GM10266 (cell line): Measurements from ENCODE around the gene TBC1D1.

ENCODE experiments used
- DNase-seq: peaks from one replicate; pipeline ENCODE4 v3.0.0; 2012; ENCODE audit errors: extremely low spot score
- CTCF ChIP-seq: IDR thresholded peaks from 2 replicates; pipeline ENCODE4 v1.5.1; 2012; ENCODE audit warnings: mild to moderate bottlenecking, low read depth; ENCODE audit not compliant: control insufficient read depth, insufficient read depth; ENCODE audit errors: missing control alignments

TBC1D1 gene

DNA sequence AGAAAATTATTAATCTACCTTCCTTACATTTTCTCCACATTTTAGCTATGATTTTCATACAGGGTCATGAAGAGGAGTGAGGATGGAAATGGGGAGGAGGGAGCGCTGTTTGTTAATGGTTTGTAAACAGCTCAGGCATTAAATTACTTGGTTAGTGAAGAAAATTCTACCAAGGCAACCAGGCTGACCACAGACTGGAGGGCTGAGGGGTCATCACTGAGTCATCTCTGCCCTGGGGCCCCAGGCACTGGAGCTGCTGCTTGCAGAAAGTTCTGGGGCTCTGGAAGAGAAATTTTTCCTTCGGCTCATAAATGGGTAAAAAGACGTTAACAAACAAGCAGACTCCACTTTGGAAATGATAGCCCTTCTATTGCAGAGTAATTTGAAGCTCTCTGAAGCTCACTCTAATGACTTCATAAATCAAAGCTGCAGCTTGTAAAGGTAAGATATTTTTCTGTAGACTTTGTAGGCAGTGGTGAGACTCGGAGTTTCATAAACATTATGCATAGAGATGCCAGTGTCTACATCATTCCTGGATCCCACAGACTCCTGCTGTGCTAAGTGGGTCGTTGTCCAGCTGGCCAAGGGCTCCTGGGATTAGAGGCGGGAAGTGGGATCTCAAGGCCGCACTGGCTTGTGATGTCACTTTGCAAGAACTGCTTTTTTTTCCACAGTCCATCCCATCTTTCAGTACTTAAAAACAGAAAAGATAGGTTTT lies 228.9 kb downstream of the TBC1D1 start:
- DNase-seq = no peak
- no peak for TF ChIP-seq CTCF

DNA sequence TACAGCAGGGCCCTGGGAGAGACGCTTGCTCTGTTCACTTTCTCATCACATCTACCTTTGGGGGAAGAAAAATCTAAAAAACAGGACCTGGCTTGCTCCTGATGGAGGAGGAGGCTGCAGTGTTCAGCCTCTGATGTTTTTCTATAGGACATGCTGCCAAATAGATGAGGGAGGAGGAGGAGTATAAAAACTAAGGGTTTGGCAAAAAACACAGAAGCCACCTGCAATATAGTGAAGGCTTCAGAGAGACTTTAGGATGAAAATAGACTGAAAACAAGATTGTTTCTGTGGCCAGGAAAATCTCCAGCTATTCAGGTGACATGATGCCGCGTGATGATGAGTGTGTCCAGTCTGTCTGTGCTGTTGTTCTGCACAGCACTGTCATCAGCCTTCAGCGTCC lies 229.9 kb downstream of the TBC1D1 start:
- no peak for TF ChIP-seq CTCF

DNA sequence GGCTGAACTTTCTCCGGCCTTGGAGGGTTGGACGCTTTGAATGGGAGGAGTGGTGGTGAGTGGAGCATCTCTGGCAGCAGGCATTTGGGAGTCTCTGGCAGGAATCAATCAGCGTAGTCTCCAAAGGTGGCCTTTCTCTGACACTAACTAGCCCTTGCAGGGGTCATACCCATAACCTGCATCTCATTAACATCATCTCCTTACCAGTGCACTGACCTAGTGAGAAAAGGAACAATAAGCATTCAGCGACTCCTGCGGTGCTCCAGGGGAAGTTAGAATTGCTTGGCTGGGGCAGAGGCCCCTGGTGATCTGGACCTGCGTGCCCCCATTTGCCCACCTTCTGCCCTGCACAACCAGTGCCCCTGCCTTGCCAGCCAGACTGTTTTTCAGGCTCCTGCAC lies 231.2 kb downstream of the TBC1D1 start:
- no peak for DNase-seq
- no peak for TF ChIP-seq CTCF

More for the DNA sequence above, 229.9 kb downstream of the TBC1D1 start:
- DNase-seq = no peak

DNA sequence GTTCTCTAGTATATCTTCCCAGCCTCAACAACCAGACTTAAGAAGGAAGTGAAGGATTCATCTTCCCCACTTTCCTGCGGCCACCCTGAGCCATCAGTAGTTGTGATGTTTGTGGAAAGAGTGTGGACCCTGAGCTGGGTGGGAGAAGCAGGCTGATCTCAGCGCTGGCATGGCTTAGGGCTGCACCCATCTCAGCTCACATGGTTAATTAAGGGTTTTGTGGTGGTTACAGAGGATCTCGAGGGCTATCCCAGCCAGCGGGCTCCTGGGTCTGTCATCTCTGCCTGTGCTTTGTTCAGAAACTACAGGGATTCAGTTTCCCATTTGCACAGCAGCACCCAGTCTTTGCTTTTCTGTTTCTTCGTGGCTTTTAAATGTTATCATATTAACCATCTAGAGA lies 232.7 kb downstream of the TBC1D1 start:
- no peak for TF ChIP-seq CTCF
- DNase-seq = no peak

- DNase-seq = no peak
- TF ChIP-seq CTCF = no peak
These were observed 234.1 kb downstream of the TBC1D1 start for GRCh38 chr4:38124961-38125360.

DNA sequence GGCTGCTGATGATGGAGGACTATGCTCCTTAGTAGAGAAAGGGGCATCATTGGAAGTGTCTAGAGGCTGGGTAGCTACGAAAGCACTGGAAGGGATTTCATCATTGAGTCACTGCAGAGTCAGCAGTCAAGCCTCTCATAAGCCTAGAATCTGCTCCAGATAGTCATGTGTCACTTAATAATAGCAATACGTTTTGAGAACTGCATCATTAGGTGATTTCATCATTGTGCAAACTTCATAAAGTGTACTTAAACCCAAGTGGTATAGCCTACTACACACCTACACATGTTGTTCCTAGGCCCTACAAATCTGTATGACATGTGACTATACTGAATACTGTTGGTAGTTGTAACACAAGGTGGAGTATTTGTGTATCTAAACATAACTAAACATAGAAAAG lies 234.9 kb downstream of the TBC1D1 start:
- no peak for TF ChIP-seq CTCF
- no peak for DNase-seq

DNA sequence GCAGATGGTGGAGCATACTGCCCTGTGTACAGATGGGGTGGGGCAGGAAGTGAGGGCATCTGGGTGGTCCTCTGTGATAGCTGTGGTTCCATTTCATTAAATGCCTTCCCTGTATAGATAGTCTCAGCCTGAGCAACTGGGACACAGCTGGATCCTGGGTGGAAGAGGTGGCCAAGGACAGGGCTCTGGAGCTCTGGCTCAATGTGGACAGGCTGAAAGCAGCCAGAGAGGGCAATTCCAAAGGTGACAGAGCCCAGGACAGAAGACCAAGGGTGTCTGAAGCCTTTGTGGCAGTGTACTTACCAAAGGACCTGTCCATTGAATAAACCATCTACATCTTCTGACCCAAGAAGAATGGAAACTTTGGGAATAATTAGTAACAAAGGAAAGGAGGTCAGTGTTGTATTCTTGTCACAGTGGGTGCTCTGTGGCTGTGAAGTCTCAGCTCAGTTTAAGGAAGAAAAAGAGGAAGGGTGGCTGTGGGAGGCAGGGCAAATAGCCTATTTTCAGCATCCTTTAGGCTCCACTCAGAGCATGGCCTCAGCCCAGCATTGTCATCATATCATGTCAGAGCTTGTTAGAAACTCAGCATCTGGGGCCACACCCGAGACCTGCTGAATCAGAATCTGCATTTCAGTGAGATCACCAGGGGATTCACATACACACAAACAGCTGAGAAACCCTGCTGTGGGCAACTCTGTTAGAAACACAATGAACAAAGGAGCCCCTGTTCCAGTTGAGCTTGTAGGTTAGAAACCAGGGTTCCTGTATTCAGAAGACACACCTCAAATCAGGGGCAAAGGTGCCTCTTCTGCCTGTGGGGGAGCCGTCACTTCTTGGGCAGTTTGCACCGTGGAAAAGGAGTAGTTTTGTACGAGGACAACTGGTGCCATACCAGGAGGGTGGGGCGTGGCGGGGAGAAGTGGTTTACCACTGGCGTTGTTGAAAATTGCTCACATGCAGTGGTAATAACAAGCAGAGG lies 237.9 kb downstream of the TBC1D1 start:
- DNase-seq = peak; percentile 65
- TF ChIP-seq CTCF = no peak
